GM23338 (cell line): Measurements from ENCODE around the gene SYTL1. TPM values are rescaled to one million over a fixed set of nuclear protein-coding genes. Genes with fewer than 3 reads are reported as not detected.

Source experiments
- ATAC-seq: fragments of 200-7000 bp; cut with Tn5 transposase; 3 replicates; pipeline ENCODE4 v1.9.1; 2020
- DNase-seq: peaks from one replicate; pipeline ENCODE4 v3.0.0-alpha.2; 2015; ENCODE audit warnings: low spot score
- H2AFZ ChIP-seq: fragments of 200-600 bp; sonication (generic); 2 replicates; pipeline ENCODE4 v1.8.0; 2016; ENCODE audit warnings: antibody characterized with exemption, mild to moderate bottlenecking, moderate library complexity
- H3F3A ChIP-seq: fragments of 200-600 bp; sonication (generic); replicated peaks from 2 replicates; pipeline ENCODE4 v1.8.0; 2017; ENCODE audit warnings: antibody characterized with exemption, mixed run types, low read depth
- H3K27ac ChIP-seq: fragments of 200-600 bp; sonication (generic); 2 replicates; pipeline ENCODE4 v1.6.1; 2016; ENCODE audit warnings: low read depth
- H3K27me3 ChIP-seq: fragments of 200-600 bp; sonication (generic); 2 replicates; pipeline ENCODE4 v1.8.0; 2016; ENCODE audit warnings: mild to moderate bottlenecking, mixed run types, moderate library complexity; ENCODE audit not compliant: insufficient read depth
- H3K36me3 ChIP-seq: fragments of 200-600 bp; sonication (generic); 2 replicates; pipeline ENCODE4 v1.8.0; 2016; ENCODE audit warnings: mild to moderate bottlenecking; ENCODE audit not compliant: insufficient read depth
- H3K4me1 ChIP-seq: fragments of 200-600 bp; sonication (generic); 2 replicates; pipeline ENCODE4 v1.8.0; 2016; ENCODE audit warnings: mild to moderate bottlenecking, moderate library complexity; ENCODE audit not compliant: insufficient read depth
- H3K4me2 ChIP-seq: fragments of 200-600 bp; sonication (generic); 2 replicates; pipeline ENCODE4 v1.7.1; 2017; ENCODE audit warnings: mixed run types
- H3K4me3 ChIP-seq: fragments of 200-600 bp; sonication (generic); 2 replicates; pipeline ENCODE4 v1.6.1; 2016; ENCODE audit warnings: mixed run types
- H3K79me2 ChIP-seq: fragments of 200-600 bp; sonication (generic); replicated peaks from 2 replicates; pipeline ENCODE4 v1.8.0; 2017; ENCODE audit warnings: mild to moderate bottlenecking; ENCODE audit not compliant: insufficient read depth
- H3K9me2 ChIP-seq: fragments of 200-600 bp; sonication (generic); 2 replicates; pipeline ENCODE4 v1.8.0; 2017; ENCODE audit not compliant: insufficient read depth
- H4K20me1 ChIP-seq: fragments of 200-600 bp; sonication (generic); replicated peaks from 2 replicates; pipeline ENCODE4 v1.8.0; 2017; ENCODE audit warnings: mild to moderate bottlenecking; ENCODE audit not compliant: insufficient read depth
- H3K27ac Mint-ChIP-seq: 2 replicates; pipeline ENCODE4 v1.8.0; 2020; ENCODE audit warnings: inconsistent platforms, mild to moderate bottlenecking, moderate library complexity, mixed read lengths
- H3K27me3 Mint-ChIP-seq: 3 replicates; pipeline ENCODE4 v1.8.0; 2022; ENCODE audit warnings: low read depth, mild to moderate bottlenecking, moderate library complexity, mixed read lengths, inconsistent platforms; ENCODE audit not compliant: insufficient read depth, poor library complexity
- H3K36me3 Mint-ChIP-seq: 3 replicates; pipeline ENCODE4 v1.8.0; 2021; ENCODE audit warnings: low read depth, mild to moderate bottlenecking, inconsistent platforms, moderate library complexity, mixed read lengths
- H3K4me1 Mint-ChIP-seq: 3 replicates; pipeline ENCODE4 v1.8.0; 2020; ENCODE audit warnings: mild to moderate bottlenecking, inconsistent platforms, mixed read lengths
- H3K4me3 Mint-ChIP-seq: 3 replicates; pipeline ENCODE4 v1.8.0; 2021; ENCODE audit warnings: moderate library complexity, mild to moderate bottlenecking, inconsistent platforms, mixed read lengths
- H3K9me3 Mint-ChIP-seq: 3 replicates; pipeline ENCODE4 v1.8.0; 2020; ENCODE audit warnings: moderate library complexity, mild to moderate bottlenecking, inconsistent platforms, mixed read lengths
- CREB1 ChIP-seq: fragments of 250-450 bp; sonication (Bioruptor Pico); IDR thresholded peaks from 2 replicates; pipeline ENCODE4 v1.5.0; 2020; ENCODE audit warnings: low read depth, mild to moderate bottlenecking, moderate library complexity
- EZH2 ChIP-seq: fragments of 200-600 bp; sonication (generic); IDR thresholded peaks from one replicate; pipeline ENCODE4 v1.8.0; 2017; ENCODE audit warnings: antibody characterized with exemption, mild to moderate bottlenecking, low read depth; ENCODE audit not compliant: unreplicated experiment
- POLR2AphosphoS5 ChIP-seq: IDR thresholded peaks from 2 replicates; pipeline ENCODE4 v1.6.1; 2016; ENCODE audit warnings: antibody characterized with exemption, low read depth
- ZNF331 ChIP-seq: fragments of 250-450 bp; sonication (Bioruptor Pico); IDR thresholded peaks from 2 replicates; pipeline ENCODE4 v1.5.0; 2020; ENCODE audit warnings: low read depth, mild to moderate bottlenecking, moderate library complexity
- polyA plus RNA-seq: library from polyadenylated mRNA; unstranded; fragments of >200 nt; fragmentation: Nextera tagmentation; extraction: Ambion mirVana; gene quantifications from 2 replicates; pipeline ENCODE4 v1.2.1, GENCODE V29; 2016
- total RNA-seq: library from RNA; depleted of rRNA; stranded (reverse); fragments of >200 nt; shearing (Covaris generic); gene quantifications from 2 replicates; pipeline ENCODE4 v1.2.3, GENCODE V29; 2014
- TF ChIP-seq, protein P1 (sequence below): fragments of 250-450 bp; sonication (Bioruptor Pico); IDR thresholded peaks from 2 replicates; pipeline ENCODE4 v1.5.0; 2020; ENCODE audit warnings: mild to moderate bottlenecking, moderate library complexity
- TF ChIP-seq, protein P2 (sequence below): IDR thresholded peaks from 2 replicates; pipeline ENCODE4 v1.6.1; 2016; ENCODE audit warnings: antibody characterized with exemption
- TF ChIP-seq, protein P3 (sequence below): IDR thresholded peaks from one replicate; pipeline ENCODE4 v1.6.1; 2018; ENCODE audit warnings: antibody characterized with exemption; ENCODE audit not compliant: unreplicated experiment

The SYTL1 gene
- total and polyA plus RNA-seq, 2 experiments from 2014 or later, result 4.9 to 12.3 TPM

DNA sequence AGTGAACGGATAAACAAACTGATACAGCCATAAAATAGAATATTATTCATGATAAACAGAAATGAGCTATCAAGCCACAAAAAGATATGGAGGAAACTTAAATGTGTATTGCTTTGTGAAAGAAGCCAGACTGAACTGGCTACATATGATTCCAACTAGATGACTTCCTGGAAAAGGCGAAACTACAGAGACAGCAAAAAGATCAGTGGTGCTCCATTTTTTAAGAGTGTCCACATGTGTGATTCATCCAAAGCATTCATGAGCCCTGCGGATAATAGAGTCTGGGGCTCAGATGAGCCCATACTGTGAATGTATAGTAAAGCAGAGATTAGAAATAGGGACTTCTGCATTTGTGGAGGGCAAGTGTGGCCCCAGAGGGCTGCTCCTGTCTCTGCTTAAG, 27.7 kb upstream of the SYTL1 start:
- Histone ChIP-seq H3K79me2 (no peaks in the 10 kb centered on the region), H3K4me2 (no peak overlapping the region), H3K9me2 (no peaks in the 10 kb centered on the region), H3K36me3 (no peaks in the 10 kb centered on the region), H3K27ac (no peak overlapping the region), H3K4me3 (no peak overlapping the region), H3F3A (peaks cover 4% of the 10 kb centered on the region; the same call in 1 of the 2 replicates), H2AFZ (peak overlapping the region; percentile 38; the same call in 1 of the 2 replicates), H3K4me1 (no peaks in the 10 kb centered on the region), H3K27me3 (no peaks in the 10 kb centered on the region), H4K20me1 (no peaks in the 10 kb centered on the region)
- TF ChIP-seq, protein P1, sequence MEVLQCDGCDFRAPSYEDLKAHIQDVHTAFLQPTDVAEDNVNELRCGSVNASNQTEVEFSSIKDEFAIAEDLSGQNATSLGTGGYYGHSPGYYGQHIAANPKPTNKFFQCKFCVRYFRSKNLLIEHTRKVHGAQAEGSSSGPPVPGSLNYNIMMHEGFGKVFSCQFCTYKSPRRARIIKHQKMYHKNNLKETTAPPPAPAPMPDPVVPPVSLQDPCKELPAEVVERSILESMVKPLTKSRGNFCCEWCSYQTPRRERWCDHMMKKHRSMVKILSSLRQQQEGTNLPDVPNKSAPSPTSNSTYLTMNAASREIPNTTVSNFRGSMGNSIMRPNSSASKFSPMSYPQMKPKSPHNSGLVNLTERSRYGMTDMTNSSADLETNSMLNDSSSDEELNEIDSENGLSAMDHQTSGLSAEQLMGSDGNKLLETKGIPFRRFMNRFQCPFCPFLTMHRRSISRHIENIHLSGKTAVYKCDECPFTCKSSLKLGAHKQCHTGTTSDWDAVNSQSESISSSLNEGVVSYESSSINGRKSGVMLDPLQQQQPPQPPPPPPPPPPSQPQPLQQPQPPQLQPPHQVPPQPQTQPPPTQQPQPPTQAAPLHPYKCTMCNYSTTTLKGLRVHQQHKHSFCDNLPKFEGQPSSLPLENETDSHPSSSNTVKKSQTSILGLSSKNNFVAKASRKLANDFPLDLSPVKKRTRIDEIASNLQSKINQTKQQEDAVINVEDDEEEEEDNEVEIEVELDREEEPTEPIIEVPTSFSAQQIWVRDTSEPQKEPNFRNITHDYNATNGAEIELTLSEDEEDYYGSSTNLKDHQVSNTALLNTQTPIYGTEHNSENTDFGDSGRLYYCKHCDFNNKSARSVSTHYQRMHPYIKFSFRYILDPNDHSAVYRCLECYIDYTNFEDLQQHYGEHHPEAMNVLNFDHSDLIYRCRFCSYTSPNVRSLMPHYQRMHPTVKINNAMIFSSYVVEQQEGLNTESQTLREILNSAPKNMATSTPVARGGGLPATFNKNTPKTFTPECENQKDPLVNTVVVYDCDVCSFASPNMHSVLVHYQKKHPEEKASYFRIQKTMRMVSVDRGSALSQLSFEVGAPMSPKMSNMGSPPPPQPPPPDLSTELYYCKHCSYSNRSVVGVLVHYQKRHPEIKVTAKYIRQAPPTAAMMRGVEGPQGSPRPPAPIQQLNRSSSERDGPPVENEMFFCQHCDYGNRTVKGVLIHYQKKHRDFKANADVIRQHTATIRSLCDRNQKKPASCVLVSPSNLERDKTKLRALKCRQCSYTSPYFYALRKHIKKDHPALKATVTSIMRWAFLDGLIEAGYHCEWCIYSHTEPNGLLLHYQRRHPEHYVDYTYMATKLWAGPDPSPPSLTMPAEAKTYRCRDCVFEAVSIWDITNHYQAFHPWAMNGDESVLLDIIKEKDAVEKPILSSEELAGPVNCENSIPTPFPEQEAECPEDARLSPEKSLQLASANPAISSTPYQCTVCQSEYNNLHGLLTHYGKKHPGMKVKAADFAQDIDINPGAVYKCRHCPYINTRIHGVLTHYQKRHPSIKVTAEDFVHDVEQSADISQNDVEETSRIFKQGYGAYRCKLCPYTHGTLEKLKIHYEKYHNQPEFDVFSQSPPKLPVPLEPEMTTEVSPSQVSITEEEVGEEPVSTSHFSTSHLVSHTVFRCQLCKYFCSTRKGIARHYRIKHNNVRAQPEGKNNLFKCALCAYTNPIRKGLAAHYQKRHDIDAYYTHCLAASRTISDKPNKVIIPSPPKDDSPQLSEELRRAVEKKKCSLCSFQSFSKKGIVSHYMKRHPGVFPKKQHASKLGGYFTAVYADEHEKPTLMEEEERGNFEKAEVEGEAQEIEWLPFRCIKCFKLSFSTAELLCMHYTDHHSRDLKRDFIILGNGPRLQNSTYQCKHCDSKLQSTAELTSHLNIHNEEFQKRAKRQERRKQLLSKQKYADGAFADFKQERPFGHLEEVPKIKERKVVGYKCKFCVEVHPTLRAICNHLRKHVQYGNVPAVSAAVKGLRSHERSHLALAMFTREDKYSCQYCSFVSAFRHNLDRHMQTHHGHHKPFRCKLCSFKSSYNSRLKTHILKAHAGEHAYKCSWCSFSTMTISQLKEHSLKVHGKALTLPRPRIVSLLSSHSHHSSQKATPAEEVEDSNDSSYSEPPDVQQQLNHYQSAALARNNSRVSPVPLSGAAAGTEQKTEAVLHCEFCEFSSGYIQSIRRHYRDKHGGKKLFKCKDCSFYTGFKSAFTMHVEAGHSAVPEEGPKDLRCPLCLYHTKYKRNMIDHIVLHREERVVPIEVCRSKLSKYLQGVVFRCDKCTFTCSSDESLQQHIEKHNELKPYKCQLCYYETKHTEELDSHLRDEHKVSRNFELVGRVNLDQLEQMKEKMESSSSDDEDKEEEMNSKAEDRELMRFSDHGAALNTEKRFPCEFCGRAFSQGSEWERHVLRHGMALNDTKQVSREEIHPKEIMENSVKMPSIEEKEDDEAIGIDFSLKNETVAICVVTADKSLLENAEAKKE, result no peak
- TF ChIP-seq CREB1 (CRISPR knock-in tag) (no peak), POLR2AphosphoS5 (no peak), EZH2 (no peak), ZNF331 (CRISPR knock-in tag) (no peak)
- TF ChIP-seq, protein P2, sequence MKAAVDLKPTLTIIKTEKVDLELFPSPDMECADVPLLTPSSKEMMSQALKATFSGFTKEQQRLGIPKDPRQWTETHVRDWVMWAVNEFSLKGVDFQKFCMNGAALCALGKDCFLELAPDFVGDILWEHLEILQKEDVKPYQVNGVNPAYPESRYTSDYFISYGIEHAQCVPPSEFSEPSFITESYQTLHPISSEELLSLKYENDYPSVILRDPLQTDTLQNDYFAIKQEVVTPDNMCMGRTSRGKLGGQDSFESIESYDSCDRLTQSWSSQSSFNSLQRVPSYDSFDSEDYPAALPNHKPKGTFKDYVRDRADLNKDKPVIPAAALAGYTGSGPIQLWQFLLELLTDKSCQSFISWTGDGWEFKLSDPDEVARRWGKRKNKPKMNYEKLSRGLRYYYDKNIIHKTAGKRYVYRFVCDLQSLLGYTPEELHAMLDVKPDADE, result no peak
- TF ChIP-seq, protein P3, sequence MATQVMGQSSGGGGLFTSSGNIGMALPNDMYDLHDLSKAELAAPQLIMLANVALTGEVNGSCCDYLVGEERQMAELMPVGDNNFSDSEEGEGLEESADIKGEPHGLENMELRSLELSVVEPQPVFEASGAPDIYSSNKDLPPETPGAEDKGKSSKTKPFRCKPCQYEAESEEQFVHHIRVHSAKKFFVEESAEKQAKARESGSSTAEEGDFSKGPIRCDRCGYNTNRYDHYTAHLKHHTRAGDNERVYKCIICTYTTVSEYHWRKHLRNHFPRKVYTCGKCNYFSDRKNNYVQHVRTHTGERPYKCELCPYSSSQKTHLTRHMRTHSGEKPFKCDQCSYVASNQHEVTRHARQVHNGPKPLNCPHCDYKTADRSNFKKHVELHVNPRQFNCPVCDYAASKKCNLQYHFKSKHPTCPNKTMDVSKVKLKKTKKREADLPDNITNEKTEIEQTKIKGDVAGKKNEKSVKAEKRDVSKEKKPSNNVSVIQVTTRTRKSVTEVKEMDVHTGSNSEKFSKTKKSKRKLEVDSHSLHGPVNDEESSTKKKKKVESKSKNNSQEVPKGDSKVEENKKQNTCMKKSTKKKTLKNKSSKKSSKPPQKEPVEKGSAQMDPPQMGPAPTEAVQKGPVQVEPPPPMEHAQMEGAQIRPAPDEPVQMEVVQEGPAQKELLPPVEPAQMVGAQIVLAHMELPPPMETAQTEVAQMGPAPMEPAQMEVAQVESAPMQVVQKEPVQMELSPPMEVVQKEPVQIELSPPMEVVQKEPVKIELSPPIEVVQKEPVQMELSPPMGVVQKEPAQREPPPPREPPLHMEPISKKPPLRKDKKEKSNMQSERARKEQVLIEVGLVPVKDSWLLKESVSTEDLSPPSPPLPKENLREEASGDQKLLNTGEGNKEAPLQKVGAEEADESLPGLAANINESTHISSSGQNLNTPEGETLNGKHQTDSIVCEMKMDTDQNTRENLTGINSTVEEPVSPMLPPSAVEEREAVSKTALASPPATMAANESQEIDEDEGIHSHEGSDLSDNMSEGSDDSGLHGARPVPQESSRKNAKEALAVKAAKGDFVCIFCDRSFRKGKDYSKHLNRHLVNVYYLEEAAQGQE, result no peak
- H3K27me3 Mint-ChIP-seq, result peaks cover 10% of the 10 kb centered on the region
- no peaks in the 10 kb centered on the region for H3K36me3 Mint-ChIP-seq
- H3K4me3 Mint-ChIP-seq, result no peak overlapping the region
- DNase-seq (no peak), ATAC-seq (no peak)
- H3K4me1 Mint-ChIP-seq, result peaks cover 4% of the 10 kb centered on the region; the same call in 2 of the 3 replicates
- no peak overlapping the region for H3K27ac Mint-ChIP-seq
- no peaks in the 10 kb centered on the region for H3K9me3 Mint-ChIP-seq
